Measurements from ENCODE around the gene TXLNG. TPM values are rescaled to one million over a fixed set of nuclear protein-coding genes. Genes with fewer than 3 reads are reported as not detected.

The TXLNG gene
- total RNA-seq (1 to 10 TPM; 4.7 to 8.6 (median 5.8) TPM), polyA plus RNA-seq (10 to 100 TPM in 1 of 2 donors, 1 to 10 TPM in 1; 5.2 to 11.3 TPM)

GRCh38 chrX:16786139-16786790, at the start of gene TXLNG:
TSS of gene TXLNG (plus strand) at chrX:16786466. CDS start at chrX:16786488, 22 bp downstream.
- ATAC-seq, result peak; percentile 94 to 99 (median 97)
- peak; percentile 98 for FAIRE-seq
- H3K9me3 ChIP-seq, result no peaks in the 10 kb centered on the region
- H3K4me3 ChIP-seq, result peak within 1 kb of the TSS; percentile 59 to 90 (median 74)
- H3K36me3 ChIP-seq, result no peaks in the 10 kb centered on the region
- 0 to 1% methylated on average over 52 to 59 of the region's 59 CpGs for WGBS, 2 donors
- H3K27me3 ChIP-seq, result no peaks in the 10 kb centered on the region
- peak; percentile 95 to 100 (median 98) for DNase-seq
- H3K4me1 ChIP-seq, result peaks cover 0 to 7% (median 0%) of the 10 kb centered on the region in 3 donors
- intact Hi-C loops (cut with DNase I), result no loop called here
- H3K27ac ChIP-seq, result peak within 1 kb of the TSS; percentile 59 to 82 (median 72)
- TF ChIP-seq, protein P1, sequence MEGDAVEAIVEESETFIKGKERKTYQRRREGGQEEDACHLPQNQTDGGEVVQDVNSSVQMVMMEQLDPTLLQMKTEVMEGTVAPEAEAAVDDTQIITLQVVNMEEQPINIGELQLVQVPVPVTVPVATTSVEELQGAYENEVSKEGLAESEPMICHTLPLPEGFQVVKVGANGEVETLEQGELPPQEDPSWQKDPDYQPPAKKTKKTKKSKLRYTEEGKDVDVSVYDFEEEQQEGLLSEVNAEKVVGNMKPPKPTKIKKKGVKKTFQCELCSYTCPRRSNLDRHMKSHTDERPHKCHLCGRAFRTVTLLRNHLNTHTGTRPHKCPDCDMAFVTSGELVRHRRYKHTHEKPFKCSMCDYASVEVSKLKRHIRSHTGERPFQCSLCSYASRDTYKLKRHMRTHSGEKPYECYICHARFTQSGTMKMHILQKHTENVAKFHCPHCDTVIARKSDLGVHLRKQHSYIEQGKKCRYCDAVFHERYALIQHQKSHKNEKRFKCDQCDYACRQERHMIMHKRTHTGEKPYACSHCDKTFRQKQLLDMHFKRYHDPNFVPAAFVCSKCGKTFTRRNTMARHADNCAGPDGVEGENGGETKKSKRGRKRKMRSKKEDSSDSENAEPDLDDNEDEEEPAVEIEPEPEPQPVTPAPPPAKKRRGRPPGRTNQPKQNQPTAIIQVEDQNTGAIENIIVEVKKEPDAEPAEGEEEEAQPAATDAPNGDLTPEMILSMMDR (IDR thresholded peaks at IDR 0.05), result no peak

GRCh38 chrX:16737024-16737423, 49.2 kb upstream of the TXLNG start:
- intact Hi-C loops (cut with DNase I), result no loop called here
- FAIRE-seq, result no peak
- WGBS, 2 donors, result 77 to 94% methylated on average over 5 of the region's 5 CpGs

GRCh38 chrX:16739574-16739973, 46.7 kb upstream of the TXLNG start:
- intact Hi-C loops (cut with DNase I), result no loop called here
- WGBS, 2 donors, result 71 to 75% methylated on average over 6 of the region's 6 CpGs
- DNase-seq (no peak), ATAC-seq (no peak), FAIRE-seq (no peak)
- TF ChIP-seq, protein P1 (IDR thresholded peaks at IDR 0.05), result no peak
- Histone ChIP-seq H3K4me1 (no peaks in the 10 kb centered on the region), H3K4me3 (no peak overlapping the region), H3K27ac (no peak overlapping the region), H3K36me3 (peaks cover 3 to 60% (median 16%) of the 10 kb centered on the region in 3 donors), H3K9me3 (no peaks in the 10 kb centered on the region), H3K27me3 (no peaks in the 10 kb centered on the region)

More at GRCh38 chrX:16737024-16737423, 49.2 kb upstream of the TXLNG start:
- Histone ChIP-seq H3K4me3 (no peak overlapping the region), H3K9me3 (no peaks in the 10 kb centered on the region), H3K27ac (no peak overlapping the region), H3K4me1 (no peaks in the 10 kb centered on the region), H3K27me3 (no peaks in the 10 kb centered on the region), H3K36me3 (peaks cover 0 to 42% (median 14%) of the 10 kb centered on the region in 3 donors)
- no peak for ATAC-seq
- TF ChIP-seq, protein P1 (IDR thresholded peaks at IDR 0.05), result no peak
- DNase-seq, result no peak

DNA sequence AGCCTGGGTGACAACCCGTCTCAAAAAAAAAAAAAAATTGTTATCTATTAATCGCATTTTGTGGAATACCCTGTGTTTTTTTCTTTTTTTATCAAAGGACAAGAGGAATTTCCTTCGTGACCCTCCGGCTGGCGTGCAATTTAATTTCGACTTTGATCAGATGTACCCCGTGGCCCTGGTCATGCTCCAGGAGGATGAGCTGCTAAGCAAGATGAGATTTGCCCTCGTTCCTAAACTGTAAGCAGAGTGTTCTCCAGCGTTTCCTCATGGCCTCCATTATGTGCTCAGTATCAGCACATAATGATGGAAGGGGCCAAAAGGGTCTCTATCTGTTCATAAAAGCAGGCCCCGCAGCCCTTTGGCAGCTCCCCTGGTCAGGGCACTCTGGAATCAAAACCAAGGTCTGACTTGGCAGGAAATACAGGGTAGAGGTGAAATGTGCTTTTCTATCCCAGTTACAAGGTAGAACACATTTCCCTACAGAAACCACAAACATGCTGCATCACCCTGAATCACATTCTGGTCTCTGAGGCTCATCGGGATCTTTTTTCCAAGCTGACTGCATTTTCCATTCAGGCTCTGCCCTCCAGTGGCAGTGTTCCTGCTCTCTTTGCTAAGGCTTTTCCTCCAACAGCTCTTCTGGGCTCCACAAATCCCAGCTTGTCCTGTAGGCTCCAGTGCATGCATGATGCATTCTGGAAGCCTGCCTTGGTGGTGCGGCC, 42.5 kb upstream of the TXLNG start:
- TF ChIP-seq, protein P1 (IDR thresholded peaks at IDR 0.05), result no peak
- WGBS, 2 donors, result 93 to 95% methylated on average over 12 of the region's 12 CpGs
- H3K27ac ChIP-seq, result no peak overlapping the region
- FAIRE-seq (no peak), DNase-seq (no peak), ATAC-seq (no peak)
- intact Hi-C loops (cut with DNase I), result no loop called here
- no peaks in the 10 kb centered on the region for H3K27me3 ChIP-seq
- H3K4me3 ChIP-seq, result no peak overlapping the region
- no peaks in the 10 kb centered on the region for H3K4me1 ChIP-seq
- H3K9me3 ChIP-seq, result no peaks in the 10 kb centered on the region
- H3K36me3 ChIP-seq, result peaks cover 3 to 54% (median 3%) of the 10 kb centered on the region in 3 donors

Data from pancreas (tissue), 10 donors.